GM21515 (cell line): ENCODE data around the gene ADAMTS17.
A peak's percentile ranks its signal among the peaks of the same experiment; 100 is the strongest.
"Not testable (repeated sequence)": the region's sequence is repeated elsewhere in the genome, so short reads cannot be mapped to it uniquely, and the experiment has no call there.

ENCODE experiments used
- ATAC-seq: cut with Tn5 transposase; IDR thresholded peaks from one replicate; pipeline ENCODE4 v1.9.1; 2021; ENCODE audit not compliant: unreplicated experiment

ADAMTS17 gene

GRCh38 chr15:99926532-99926931, 415.2 kb downstream of the ADAMTS17 start:
- not testable (repeated sequence) for ATAC-seq

- ATAC-seq, result peak; percentile 55
Measured at GRCh38 chr15:99925661-99926461, 415.9 kb downstream of the ADAMTS17 start.

- ATAC-seq, result no peak
Measured at GRCh38 chr15:99923711-99924110, 418.1 kb downstream of the ADAMTS17 start.
